Measurements from ENCODE around the gene EFEMP2.

EFEMP2 gene

GRCh38 chr11:65864706-65865471 is 7.7 kb downstream of the EFEMP2 start:
- H3K27me3 ChIP-seq (ENCODE audit: insufficient read depth, low read depth), result no peaks in the 10 kb centered on the region
- no peak overlapping the region for H3K9ac ChIP-seq
- peaks cover 14% of the 10 kb centered on the region for H3K4me1 ChIP-seq (ENCODE audit: low read depth, poor library complexity, severe bottlenecking)
- H3K4me3 ChIP-seq (IDR thresholded peaks at IDR 0.05; ENCODE audit: insufficient read depth, low read depth, low read length), result no peak overlapping the region
- no peaks in the 10 kb centered on the region for H4K20me1 ChIP-seq (ENCODE audit: insufficient read depth)
- no peak overlapping the region for H2AFZ ChIP-seq (ENCODE audit: low read depth)
- H3K27ac ChIP-seq, result no peak overlapping the region
- peaks cover 22% of the 10 kb centered on the region for H3K79me2 ChIP-seq (ENCODE audit: insufficient read depth, low read depth)
- no peak overlapping the region for H3K4me2 ChIP-seq
- no peaks in the 10 kb centered on the region for H3K36me3 ChIP-seq (ENCODE audit: insufficient read depth)
- no peak for TF ChIP-seq CTCF (conservative IDR thresholded peaks at IDR 0.05; ENCODE audit: low read depth, low read length)

- Histone ChIP-seq H3K9ac (no peak overlapping the region), H3K4me1 (ENCODE audit: low read depth, poor library complexity, severe bottlenecking) (peaks cover 14% of the 10 kb centered on the region), H3K4me2 (no peak overlapping the region), H3K27me3 (ENCODE audit: insufficient read depth, low read depth) (no peaks in the 10 kb centered on the region), H4K20me1 (ENCODE audit: insufficient read depth) (no peaks in the 10 kb centered on the region), H3K36me3 (ENCODE audit: insufficient read depth) (no peaks in the 10 kb centered on the region), H3K79me2 (ENCODE audit: insufficient read depth, low read depth) (peaks cover 22% of the 10 kb centered on the region), H2AFZ (ENCODE audit: low read depth) (no peak overlapping the region), H3K27ac (no peak overlapping the region), H3K4me3 (IDR thresholded peaks at IDR 0.05; ENCODE audit: insufficient read depth, low read depth, low read length) (no peak overlapping the region)
- TF ChIP-seq CTCF (conservative IDR thresholded peaks at IDR 0.05; ENCODE audit: low read depth, low read length), result no peak
Observed at GRCh38 chr11:65863889-65864705, 8.5 kb downstream of the EFEMP2 start.

- Histone ChIP-seq H3K4me2 (no peak overlapping the region), H3K9ac (no peak overlapping the region), H3K4me1 (ENCODE audit: low read depth, poor library complexity, severe bottlenecking) (peaks cover 19% of the 10 kb centered on the region), H4K20me1 (ENCODE audit: insufficient read depth) (no peaks in the 10 kb centered on the region), H3K27ac (no peak overlapping the region; the same call in 1 of the 2 replicates), H3K4me3 (IDR thresholded peaks at IDR 0.05; ENCODE audit: insufficient read depth, low read depth, low read length) (no peak overlapping the region), H2AFZ (ENCODE audit: low read depth) (no peak overlapping the region), H3K36me3 (ENCODE audit: insufficient read depth) (no peaks in the 10 kb centered on the region), H3K27me3 (ENCODE audit: insufficient read depth, low read depth) (no peaks in the 10 kb centered on the region), H3K79me2 (ENCODE audit: insufficient read depth, low read depth) (peaks cover 22% of the 10 kb centered on the region)
- TF ChIP-seq CTCF (conservative IDR thresholded peaks at IDR 0.05; ENCODE audit: low read depth, low read length), result no peak
Observed at GRCh38 chr11:65862941-65863888, 9.4 kb downstream of the EFEMP2 start.

GRCh38 chr11:65862191-65862735 is 10.3 kb downstream of the EFEMP2 start:
- 0 out of 2 replicates have a peak overlapping the region, but pooled peaks have one; percentile 81 for H3K9ac ChIP-seq
- peaks cover 19% of the 10 kb centered on the region for H3K4me1 ChIP-seq (ENCODE audit: low read depth, poor library complexity, severe bottlenecking)
- H4K20me1 ChIP-seq (ENCODE audit: insufficient read depth), result no peaks in the 10 kb centered on the region
- no peak overlapping the region for H2AFZ ChIP-seq (ENCODE audit: low read depth)
- TF ChIP-seq CTCF (conservative IDR thresholded peaks at IDR 0.05; ENCODE audit: low read depth, low read length), result no peak
- H3K4me2 ChIP-seq, result peak overlapping the region; percentile 87
- peaks cover 28% of the 10 kb centered on the region for H3K79me2 ChIP-seq (ENCODE audit: insufficient read depth, low read depth)
- no peak overlapping the region for H3K4me3 ChIP-seq (IDR thresholded peaks at IDR 0.05; ENCODE audit: insufficient read depth, low read depth, low read length)
- H3K27ac ChIP-seq, result no peak overlapping the region; the same call in 1 of the 2 replicates
- H3K27me3 ChIP-seq (ENCODE audit: insufficient read depth, low read depth), result no peaks in the 10 kb centered on the region
- H3K36me3 ChIP-seq (ENCODE audit: insufficient read depth), result no peaks in the 10 kb centered on the region
